ENCODE data around the gene NPAT. TPM values are rescaled to one million over a fixed set of nuclear protein-coding genes. Genes with fewer than 3 reads are reported as not detected.

Gene NPAT
- total RNA-seq, 1 experiment from 2014 or later: 14.9 TPM

- RAD21 ChIA-PET (ENCODE audit: low non-redundant PET in 1 of 2, low total read pairs in 2 of 2, uncharacterized antibody in 2 of 2, unreplicated experiment in 2 of 2): no interaction called here
Measured at GRCh38 chr11:108210441-108210840, 12.0 kb downstream of the NPAT start.

More at GRCh38 chr11:108210441-108210840, 12.0 kb downstream of the NPAT start:
- Histone ChIP-seq H3K4me1 (ENCODE audit: control insufficient read depth in 1 of 2, insufficient read depth in 2 of 2, low read length in 2 of 2) (no peaks in the 10 kb centered on the region), H4K20me1 (ENCODE audit: insufficient read depth) (0 out of 2 replicates have a peak, but pooled peaks cover 3% of the 10 kb centered on the region), H3K9me3 (ENCODE audit: control insufficient read depth in 1 of 2, insufficient read depth in 1 of 2, low read depth in 1 of 2, low read length in 2 of 2) (no peaks in the 10 kb centered on the region), H2AFZ (ENCODE audit: low read depth, low read length, poor library complexity, severe bottlenecking) (no peak overlapping the region), H3K9me2 (ENCODE audit: insufficient read depth) (no peaks in the 10 kb centered on the region), H3K27ac (ENCODE audit: low read depth, low read length) (no peak overlapping the region), H3K4me3 (replicated peaks in 1 of 2; ENCODE audit: low read depth in 1 of 2, low read length in 2 of 2) (no peak overlapping the region), H3K27me3 (ENCODE audit: insufficient read depth, low read length) (no peaks in the 10 kb centered on the region), H3K79me2 (ENCODE audit: insufficient read depth, low read length) (peaks cover 89% of the 10 kb centered on the region), H3K4me2 (ENCODE audit: low read length) (no peak overlapping the region), H3K9ac (ENCODE audit: low read length) (no peak overlapping the region), H3K36me3 (ENCODE audit: control insufficient read depth in 1 of 2, insufficient read depth in 2 of 2, low read length in 2 of 2) (peaks cover 8 to 26% of the 10 kb centered on the region in 2 experiments; a peak in 3 of 4 replicates)
- POLR2A ChIA-PET: no interaction called here
- CTCF ChIA-PET: no interaction called here
- BruUV-seq (replicated peaks): no TSS peak
- ATAC-seq: no peak
- DNase-seq (ENCODE audit: low read depth, low spot score): no peak
- no peak for TF ChIP-seq POLR2AphosphoS5 (IDR thresholded peaks at IDR 0.05; ENCODE audit: low read depth, low read length)
- no peak for TF ChIP-seq REST (IDR thresholded peaks at IDR 0.05; ENCODE audit: low read depth)
- TF ChIP-seq JUND (IDR thresholded peaks at IDR 0.05): no peak
- TF ChIP-seq, protein P1, sequence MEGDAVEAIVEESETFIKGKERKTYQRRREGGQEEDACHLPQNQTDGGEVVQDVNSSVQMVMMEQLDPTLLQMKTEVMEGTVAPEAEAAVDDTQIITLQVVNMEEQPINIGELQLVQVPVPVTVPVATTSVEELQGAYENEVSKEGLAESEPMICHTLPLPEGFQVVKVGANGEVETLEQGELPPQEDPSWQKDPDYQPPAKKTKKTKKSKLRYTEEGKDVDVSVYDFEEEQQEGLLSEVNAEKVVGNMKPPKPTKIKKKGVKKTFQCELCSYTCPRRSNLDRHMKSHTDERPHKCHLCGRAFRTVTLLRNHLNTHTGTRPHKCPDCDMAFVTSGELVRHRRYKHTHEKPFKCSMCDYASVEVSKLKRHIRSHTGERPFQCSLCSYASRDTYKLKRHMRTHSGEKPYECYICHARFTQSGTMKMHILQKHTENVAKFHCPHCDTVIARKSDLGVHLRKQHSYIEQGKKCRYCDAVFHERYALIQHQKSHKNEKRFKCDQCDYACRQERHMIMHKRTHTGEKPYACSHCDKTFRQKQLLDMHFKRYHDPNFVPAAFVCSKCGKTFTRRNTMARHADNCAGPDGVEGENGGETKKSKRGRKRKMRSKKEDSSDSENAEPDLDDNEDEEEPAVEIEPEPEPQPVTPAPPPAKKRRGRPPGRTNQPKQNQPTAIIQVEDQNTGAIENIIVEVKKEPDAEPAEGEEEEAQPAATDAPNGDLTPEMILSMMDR (IDR thresholded peaks at IDR 0.05 in 2 of 3, conservative IDR thresholded peaks at IDR 0.05 in 1 of 3; ENCODE audit: borderline replicate concordance in 1 of 3, insufficient read depth in 1 of 3, low read depth in 2 of 3, low read length in 2 of 3): no peak
- no peak for TF ChIP-seq EZH2 (IDR thresholded peaks at IDR 0.05)
- no peak for TF ChIP-seq ZBTB33 (IDR thresholded peaks at IDR 0.05; ENCODE audit: extremely low read depth, insufficient replicate concordance, low read length)
- no peak for TF ChIP-seq SP1 (IDR thresholded peaks at IDR 0.05; ENCODE audit: low read depth)
- no peak for TF ChIP-seq YY1 (IDR thresholded peaks at IDR 0.05; ENCODE audit: extremely low read depth, insufficient replicate concordance, low read depth, low read length)
- TF ChIP-seq ZFX (IDR thresholded peaks at IDR 0.05): no peak
- TF ChIP-seq CEBPB (IDR thresholded peaks at IDR 0.05; ENCODE audit: low read depth): no peak
- intact Hi-C loops (cut with micrococcal nuclease): no loop called here
